Hematopoietic multipotent progenitor cell treated with erythropoietin and hydrocortisone succinate and interleukin-3 and kit ligand, for 6 days (in vitro differentiated cells): ENCODE measurements around the gene CTXN2.

ENCODE experiments used
- DNase-seq: peaks from one replicate; pipeline ENCODE4 v3.0.0-alpha.2; 2015

Gene CTXN2

DNA sequence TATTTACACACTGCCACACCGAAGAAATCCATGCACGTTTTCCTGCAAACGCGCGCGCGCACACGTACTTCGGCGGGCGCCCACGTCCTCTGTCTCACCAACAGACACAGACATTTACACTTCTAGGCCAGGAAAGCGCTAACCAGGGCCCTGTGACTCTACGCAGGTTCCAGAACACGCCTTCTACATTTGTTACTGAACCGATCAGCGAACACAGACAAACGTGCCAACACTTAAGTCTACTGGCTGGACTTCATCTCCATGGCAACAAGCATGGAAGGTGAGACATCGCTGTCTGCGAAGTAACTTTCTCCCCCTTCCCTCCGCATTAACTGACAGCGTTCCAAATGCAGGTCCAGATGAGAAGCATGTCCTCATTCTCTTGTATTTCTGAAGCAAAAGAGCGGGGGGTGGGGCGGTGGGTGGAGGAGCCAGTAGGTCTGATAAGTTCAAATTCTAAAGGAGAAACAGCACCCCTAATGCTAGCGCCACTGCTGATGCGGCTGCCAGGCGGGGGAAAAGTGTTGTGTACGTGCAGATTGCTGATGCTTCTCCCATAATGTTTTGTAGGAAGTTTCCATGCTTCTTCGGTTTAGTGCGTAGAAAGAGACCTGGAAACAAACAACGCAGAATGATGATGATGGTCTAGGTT, at the start of gene CTXN2:
TSS of gene CTXN2 (plus strand) at position 92 of the 652 bp plus-strand sequence. CDS start 9,636 bp downstream, outside the sequence.
- DNase-seq: peak; percentile 1

- DNase-seq: no peak
Measured at GRCh38 chr15:48143856-48144255, 47.6 kb upstream of the CTXN2 start.

DNA sequence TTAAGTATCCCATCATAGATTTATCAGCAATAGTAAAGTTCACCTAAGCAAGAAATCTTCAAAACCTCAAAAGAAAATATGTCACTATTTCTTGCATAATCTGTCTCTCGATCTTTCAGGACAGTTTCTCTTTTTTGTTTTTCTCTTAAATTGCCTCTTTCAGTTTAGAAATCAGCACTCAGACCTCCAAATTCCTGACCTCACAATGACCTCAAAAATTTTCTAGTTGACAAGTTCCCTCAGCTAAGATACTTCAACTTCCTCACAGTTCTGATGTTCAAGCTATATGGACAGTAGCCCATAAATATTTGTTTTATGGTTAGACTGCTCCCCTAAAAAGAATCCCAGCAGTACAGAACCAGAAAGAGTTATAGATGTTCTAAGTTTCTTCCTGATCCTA, 46.6 kb upstream of the CTXN2 start:
- DNase-seq: no peak

GRCh38 chr15:48145923-48146322, 45.5 kb upstream of the CTXN2 start:
- DNase-seq: no peak

DNA sequence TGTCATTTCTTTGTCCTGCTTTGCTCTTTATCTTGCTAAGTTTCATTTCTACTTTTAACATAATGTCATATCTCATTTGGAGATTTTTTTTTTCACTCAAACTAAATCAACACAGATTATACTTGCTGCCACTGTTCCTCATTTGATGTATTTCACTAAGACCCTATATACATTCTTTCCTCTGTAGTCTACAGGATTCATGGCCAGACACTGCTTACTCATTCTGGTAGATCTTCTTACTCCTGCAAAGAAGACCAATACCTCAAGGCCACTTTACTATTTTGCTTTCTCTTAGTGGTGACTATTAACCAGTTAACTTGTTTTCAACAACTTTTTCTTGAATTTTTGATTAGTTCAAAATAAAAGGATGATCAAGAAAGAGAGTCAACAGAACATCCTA, 44.1 kb upstream of the CTXN2 start:
- DNase-seq: no peak

GRCh38 chr15:48149858-48150257, 41.6 kb upstream of the CTXN2 start:
- DNase-seq: no peak

GRCh38 chr15:48153526-48153925, 37.9 kb upstream of the CTXN2 start:
- DNase-seq: no peak

GRCh38 chr15:48168616-48169015, 22.8 kb upstream of the CTXN2 start:
- no peak for DNase-seq

GRCh38 chr15:48170981-48171380, 20.5 kb upstream of the CTXN2 start:
- DNase-seq: no peak

GRCh38 chr15:48175126-48175525, 16.3 kb upstream of the CTXN2 start:
- DNase-seq: no peak

- DNase-seq: no peak
Measured at GRCh38 chr15:48176112-48176511, 15.4 kb upstream of the CTXN2 start.

DNA sequence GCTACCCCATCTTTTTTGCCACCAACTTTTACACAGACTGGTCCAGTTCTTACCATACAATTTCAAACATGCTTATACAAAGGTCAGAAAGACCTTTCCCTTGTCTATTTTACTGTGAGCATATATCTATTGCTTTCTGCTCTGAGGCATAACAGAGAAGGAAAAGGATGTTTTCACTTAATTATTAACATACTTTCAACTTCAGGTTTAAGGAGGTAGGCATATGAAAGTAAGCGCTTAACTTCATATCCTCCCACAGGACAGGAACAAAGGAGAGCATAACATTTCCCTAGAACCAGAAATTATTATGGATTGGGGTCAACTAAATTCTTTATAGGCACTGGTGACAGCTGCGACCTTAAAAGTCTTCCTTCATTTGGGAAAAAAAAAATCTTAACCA, 14.5 kb upstream of the CTXN2 start:
- DNase-seq: no peak

- DNase-seq: peak; percentile 68
Measured at GRCh38 chr15:48177383-48177765, 14.1 kb upstream of the CTXN2 start.

GRCh38 chr15:48177766-48178647, 13.5 kb upstream of the CTXN2 start, which contains the start of gene MYEF2:
Gene MYEF2, minus strand, starts transcription at chr15:48178295. Its CDS starts 58 bp downstream, at chr15:48178237.
- DNase-seq: peak; percentile 77

- DNase-seq: no peak
Measured at GRCh38 chr15:48178648-48178931, 12.9 kb upstream of the CTXN2 start.

DNA sequence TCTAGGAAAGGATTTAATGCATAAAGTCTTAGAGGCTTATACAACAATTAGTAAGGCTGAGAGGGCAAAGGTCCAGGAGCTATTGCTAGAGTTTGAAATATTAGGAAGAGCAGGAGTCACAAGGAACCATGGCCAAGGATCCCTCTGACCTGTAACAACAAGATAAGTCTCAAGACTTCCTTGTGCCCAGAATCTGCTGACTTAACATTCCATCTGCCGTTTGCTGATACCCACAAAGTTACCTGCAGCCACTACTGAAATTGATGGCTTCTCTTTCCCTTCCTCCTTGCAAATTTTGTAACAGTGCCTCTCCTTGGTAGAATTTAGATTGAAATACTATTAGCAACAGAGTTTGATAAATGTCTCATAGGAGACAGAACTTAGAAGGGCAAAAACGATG, 8.7 kb upstream of the CTXN2 start:
- no peak for DNase-seq

DNA sequence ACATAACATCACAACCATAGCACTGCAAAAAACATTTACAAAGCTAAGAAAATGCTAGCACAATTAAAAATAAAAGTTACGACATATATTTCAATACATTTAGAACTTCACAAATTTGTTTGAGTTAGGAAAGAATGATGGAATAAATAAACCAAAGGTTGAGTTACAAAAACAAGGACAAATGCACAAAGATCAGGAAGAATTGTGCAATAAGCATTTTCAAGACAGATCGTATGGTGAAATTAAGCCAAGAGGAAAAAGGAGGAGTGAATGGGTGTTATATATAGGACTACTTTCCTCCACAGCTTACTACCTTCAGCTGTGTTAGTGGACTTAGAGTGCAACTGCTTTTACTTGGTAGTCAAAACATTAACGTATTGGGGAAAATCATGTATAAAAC, 5.9 kb upstream of the CTXN2 start:
- no peak for DNase-seq

- DNase-seq: no peak
Measured at GRCh38 chr15:48186271-48186670, 5.2 kb upstream of the CTXN2 start.

GRCh38 chr15:48190932-48191573, 412 bp upstream of the CTXN2 start:
- peak; percentile 82 for DNase-seq

GRCh38 chr15:48202068-48202467, 10.6 kb downstream of the CTXN2 start:
- DNase-seq: no peak

DNA sequence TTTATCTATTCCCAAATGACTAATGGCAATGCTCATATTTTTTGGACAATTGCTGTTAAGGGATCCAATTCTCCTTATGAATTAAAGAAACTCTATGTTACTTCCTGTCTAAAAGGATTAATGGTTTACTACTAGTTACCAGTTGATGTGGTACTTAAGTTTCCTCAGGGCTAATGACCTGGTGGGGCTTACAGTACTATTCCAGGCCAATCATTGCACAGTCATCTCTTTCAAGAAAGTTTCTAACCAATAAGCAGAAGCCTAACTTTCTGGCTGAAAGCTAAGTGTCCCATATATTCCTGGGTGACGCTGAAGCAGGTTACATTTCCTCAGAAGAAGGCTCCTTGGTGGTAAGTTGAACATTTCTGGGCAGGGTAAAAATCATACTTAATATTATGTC, 14.5 kb downstream of the CTXN2 start, which contains the start of gene SLC12A1:
TSS of gene SLC12A1 (plus strand) at position 322 of the 400 bp plus-strand sequence. CDS start 1,418 bp downstream, outside the sequence.
- DNase-seq: no peak

DNA sequence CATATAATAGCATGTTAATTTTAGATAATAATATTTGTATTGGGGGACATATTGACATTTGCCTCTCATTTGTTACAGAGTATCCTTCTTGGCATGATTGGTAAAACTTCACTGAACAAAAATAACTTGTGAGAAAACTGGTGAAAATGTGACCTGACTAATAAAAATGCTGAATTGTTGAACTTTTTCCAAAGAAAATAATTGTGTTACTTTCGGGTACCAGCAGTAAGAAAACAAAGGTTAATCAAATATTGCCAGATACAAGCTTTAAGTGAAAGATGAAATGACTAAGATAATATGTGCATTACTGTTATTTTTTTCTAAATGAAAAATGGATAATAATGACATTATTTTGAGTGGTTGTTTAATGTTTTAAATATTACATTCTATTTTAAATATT, 29.8 kb downstream of the CTXN2 start:
- no peak for DNase-seq

GRCh38 chr15:48221885-48222284, 30.4 kb downstream of the CTXN2 start:
- DNase-seq: no peak

DNA sequence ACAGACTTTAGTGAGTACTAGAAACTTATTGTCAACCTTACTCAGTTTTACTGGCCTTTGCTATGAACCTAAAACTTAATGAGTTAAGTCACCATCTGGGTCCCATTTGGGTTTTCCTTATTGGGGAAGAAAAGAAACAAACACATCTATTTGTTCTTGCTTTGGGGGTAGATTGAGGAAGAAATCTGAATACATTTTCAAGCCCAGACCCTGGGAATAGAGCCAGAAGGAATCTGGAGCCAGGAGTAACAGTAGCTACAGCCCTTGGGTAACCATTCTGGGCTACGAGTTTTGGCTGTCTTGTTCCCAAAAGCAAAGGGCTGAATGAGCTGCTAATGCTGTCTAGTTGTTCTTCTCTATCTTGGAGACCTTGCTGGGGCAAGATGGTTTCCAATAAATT, 31.2 kb downstream of the CTXN2 start:
- DNase-seq: no peak
